PFSK-1 (cell line): Measurements from ENCODE around the gene DNM3.

Experiments
- FOXP2 ChIP-seq: optimal IDR thresholded peaks from 2 replicates; pipeline ENCODE3; 2011; ENCODE audit warnings: borderline replicate concordance, control low read depth, inconsistent platforms; ENCODE audit not compliant: insufficient read depth; ENCODE audit errors: extremely low read length, extremely low read depth
- POLR2AphosphoS5 ChIP-seq: IDR thresholded peaks from 2 replicates; pipeline ENCODE4 v1.6.1; 2012; ENCODE audit warnings: low read depth, mild to moderate bottlenecking, control low read depth, low read length, moderate library complexity
- REST ChIP-seq, 2 experiments: IDR thresholded peaks; 2 replicates each; pipeline versions ENCODE4 v1.6.1 to v1.8.0; 2011 to 2012; ENCODE audit warnings: low read depth in 2 of 2, low read length in 2 of 2, control low read depth in 1 of 2, inconsistent platforms in 1 of 2, mild to moderate bottlenecking in 1 of 2, moderate library complexity in 1 of 2; ENCODE audit not compliant: insufficient read depth in 1 of 2
- SIN3A ChIP-seq: IDR thresholded peaks from 2 replicates; pipeline ENCODE4 v1.6.1; 2012; ENCODE audit warnings: mild to moderate bottlenecking, low read length, moderate library complexity, borderline replicate concordance; ENCODE audit not compliant: insufficient read depth
- TAF1 ChIP-seq: IDR thresholded peaks from 2 replicates; pipeline ENCODE4 v1.6.1; 2012; ENCODE audit warnings: low read length, control low read depth, borderline replicate concordance; ENCODE audit not compliant: insufficient read depth

Gene DNM3

GRCh38 chr1:172347416-172347815, 506.1 kb downstream of the DNM3 start:
- TF ChIP-seq TAF1, result no peak
- TF ChIP-seq SIN3A, result no peak
- TF ChIP-seq REST (IDR thresholded peaks at IDR 0.05; ENCODE audit: insufficient read depth in 1 of 2, low read depth in 2 of 2, low read length in 2 of 2), result no peak
- no peak for TF ChIP-seq FOXP2
- TF ChIP-seq POLR2AphosphoS5, result no peak

- TF ChIP-seq SIN3A, result no peak
- TF ChIP-seq REST (IDR thresholded peaks at IDR 0.05; ENCODE audit: insufficient read depth in 1 of 2, low read depth in 2 of 2, low read length in 2 of 2), result no peak
- no peak for TF ChIP-seq TAF1
- no peak for TF ChIP-seq FOXP2
- TF ChIP-seq POLR2AphosphoS5, result no peak
Observed at GRCh38 chr1:172350856-172351255, 509.6 kb downstream of the DNM3 start.

GRCh38 chr1:172351346-172351745, 510.0 kb downstream of the DNM3 start:
- TF ChIP-seq REST (IDR thresholded peaks at IDR 0.05; ENCODE audit: insufficient read depth in 1 of 2, low read depth in 2 of 2, low read length in 2 of 2) (no peak), POLR2AphosphoS5 (no peak), TAF1 (no peak), SIN3A (no peak), FOXP2 (no peak)

GRCh38 chr1:172351754-172352161, 510.5 kb downstream of the DNM3 start:
- TF ChIP-seq SIN3A, result no peak
- TF ChIP-seq FOXP2, result no peak
- TF ChIP-seq POLR2AphosphoS5, result no peak
- TF ChIP-seq REST (IDR thresholded peaks at IDR 0.05; ENCODE audit: insufficient read depth in 1 of 2, low read depth in 2 of 2, low read length in 2 of 2), result no peak
- no peak for TF ChIP-seq TAF1

DNA sequence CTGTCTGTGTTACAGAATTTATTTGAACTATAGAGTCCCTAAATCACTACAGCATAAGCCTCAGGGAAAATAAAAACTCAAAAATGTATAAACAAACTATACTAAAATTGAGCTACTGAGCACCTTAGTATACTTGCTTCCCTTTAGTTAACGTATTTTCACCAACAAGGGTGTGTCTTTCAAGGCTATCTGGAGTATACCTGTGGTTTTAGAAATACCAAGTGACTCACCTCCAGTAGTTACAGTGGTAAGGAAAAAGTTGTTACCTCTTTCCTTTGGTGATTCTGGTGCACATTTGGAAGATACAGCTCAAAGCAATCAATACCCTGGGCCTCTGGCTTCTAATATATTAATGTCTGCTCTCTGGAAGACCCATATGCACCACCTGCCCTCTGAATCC, 511.1 kb downstream of the DNM3 start:
- TF ChIP-seq TAF1, result no peak
- TF ChIP-seq REST (IDR thresholded peaks at IDR 0.05; ENCODE audit: insufficient read depth in 1 of 2, low read depth in 2 of 2, low read length in 2 of 2), result no peak
- no peak for TF ChIP-seq SIN3A
- no peak for TF ChIP-seq POLR2AphosphoS5
- no peak for TF ChIP-seq FOXP2
